SKM-1 (cell line): ENCODE measurements around the gene NCAPG2.
"Not testable (repeated sequence)": the region's sequence is repeated elsewhere in the genome, so short reads cannot be mapped to it uniquely, and the experiment has no call there.

Experiments
- DNase-seq: peaks from one replicate; lab custom pipeline; 2025; ENCODE audit not compliant: unreplicated experiment; lab: John Stamatoyannopoulos, UW

NCAPG2 gene

DNA sequence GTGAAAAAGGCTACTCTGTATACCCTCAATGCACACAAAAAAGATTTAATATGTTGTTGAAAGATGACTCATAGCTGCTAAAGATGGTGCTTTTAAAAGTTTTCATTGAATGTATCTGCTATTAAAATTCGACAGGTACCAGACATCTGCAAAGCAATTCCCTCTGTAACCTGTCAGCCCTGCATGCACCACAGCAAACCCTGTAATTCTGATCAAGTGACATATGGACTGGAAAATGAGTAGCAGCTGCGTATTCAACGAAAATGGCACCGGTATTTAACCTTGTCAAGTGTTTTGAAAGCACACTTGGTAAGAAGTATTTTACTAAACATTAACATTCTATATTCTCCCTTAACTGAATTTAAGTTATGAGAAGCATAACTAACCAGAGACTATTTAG is 58.8 kb downstream of the NCAPG2 start:
- DNase-seq = no peak

DNA sequence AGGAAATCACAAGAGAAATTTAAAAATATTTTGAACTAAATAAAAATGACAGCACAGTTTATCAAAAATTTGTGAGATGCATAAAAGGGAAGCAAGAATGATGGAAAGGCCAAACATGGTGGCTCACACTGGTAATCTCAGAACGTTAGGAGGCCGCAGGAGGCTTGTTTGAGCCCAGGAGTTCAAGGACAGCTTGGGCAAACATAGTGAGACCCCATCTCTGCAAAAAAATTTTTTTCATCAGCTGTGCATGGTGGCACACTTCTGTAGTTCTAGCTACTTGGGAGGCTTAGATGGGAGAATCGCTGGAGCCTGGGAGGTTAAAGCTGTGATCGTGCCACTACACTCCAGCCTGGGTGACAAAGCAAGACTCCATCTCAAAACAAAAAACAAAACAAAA is 62.5 kb downstream of the NCAPG2 start:
- DNase-seq = no peak

- no peak for DNase-seq
Observed at GRCh38 chr7:158638001-158638400, 66.6 kb downstream of the NCAPG2 start.

DNA sequence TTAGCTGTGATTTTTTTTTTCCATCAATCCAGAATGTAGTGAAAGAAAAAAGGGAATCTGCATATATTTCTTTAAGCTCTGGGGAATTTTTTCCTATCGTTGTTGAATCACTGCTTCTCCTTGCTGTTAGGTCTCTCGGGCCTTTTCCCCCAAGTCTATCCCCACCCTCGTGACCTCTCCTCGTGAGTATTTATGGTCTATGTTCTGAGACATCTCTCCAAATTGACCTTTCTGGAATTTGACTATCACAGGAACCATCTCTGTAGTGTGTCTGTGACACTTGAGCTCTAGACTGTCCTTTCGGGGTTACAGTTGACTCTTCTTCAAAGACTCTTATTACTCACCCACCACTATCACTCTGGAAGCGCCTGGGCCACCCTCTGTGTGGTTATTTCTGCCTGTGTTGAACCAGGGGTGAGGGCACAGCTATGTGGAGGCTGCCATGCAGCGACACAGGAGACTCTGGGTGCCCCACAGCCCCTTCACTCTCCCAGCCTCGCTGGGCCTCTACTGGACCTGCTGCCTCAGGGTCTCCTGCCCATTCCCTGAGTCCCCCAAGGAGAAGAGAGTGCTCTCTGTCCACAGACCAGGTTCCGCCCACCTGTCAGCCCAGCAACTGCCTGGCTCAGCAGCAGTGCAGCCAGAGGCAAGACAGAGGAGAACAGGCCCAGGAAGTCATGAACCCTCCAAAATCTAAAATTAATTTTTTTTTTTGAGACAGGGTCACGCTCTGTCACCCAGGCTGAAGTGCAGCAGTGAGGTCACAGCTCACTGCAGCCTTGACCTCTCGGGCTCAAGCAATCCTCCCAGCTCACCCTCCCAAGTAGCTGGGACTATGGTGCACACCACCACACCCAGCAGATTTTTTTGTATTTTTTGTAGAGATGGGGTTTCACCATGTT is 71.3 kb downstream of the NCAPG2 start:
- DNase-seq = no peak

- no peak for DNase-seq
Observed at GRCh38 chr7:158631574-158632195, 72.9 kb downstream of the NCAPG2 start.

GRCh38 chr7:158626289-158626688 is 78.3 kb downstream of the NCAPG2 start:
- DNase-seq = not testable (repeated sequence)

DNA sequence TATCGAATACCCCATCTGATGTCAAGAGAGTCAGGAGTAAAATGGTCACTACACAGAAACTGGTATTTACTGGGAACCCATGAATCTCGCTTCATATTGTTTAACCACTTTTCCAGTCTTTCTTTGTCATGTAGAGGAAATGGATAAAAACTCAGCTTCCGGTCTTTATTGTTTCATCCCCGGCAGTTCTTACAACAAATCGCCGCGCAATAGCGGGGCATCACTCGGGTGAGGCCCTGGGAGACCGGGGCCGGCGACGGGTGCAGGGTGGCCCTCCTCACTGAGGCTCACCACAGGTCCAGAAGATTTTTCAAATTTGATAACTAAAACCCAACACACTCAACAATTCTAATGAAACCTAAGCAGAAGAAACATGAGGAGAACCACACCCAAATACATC is 81.4 kb downstream of the NCAPG2 start:
- DNase-seq = no peak

DNA sequence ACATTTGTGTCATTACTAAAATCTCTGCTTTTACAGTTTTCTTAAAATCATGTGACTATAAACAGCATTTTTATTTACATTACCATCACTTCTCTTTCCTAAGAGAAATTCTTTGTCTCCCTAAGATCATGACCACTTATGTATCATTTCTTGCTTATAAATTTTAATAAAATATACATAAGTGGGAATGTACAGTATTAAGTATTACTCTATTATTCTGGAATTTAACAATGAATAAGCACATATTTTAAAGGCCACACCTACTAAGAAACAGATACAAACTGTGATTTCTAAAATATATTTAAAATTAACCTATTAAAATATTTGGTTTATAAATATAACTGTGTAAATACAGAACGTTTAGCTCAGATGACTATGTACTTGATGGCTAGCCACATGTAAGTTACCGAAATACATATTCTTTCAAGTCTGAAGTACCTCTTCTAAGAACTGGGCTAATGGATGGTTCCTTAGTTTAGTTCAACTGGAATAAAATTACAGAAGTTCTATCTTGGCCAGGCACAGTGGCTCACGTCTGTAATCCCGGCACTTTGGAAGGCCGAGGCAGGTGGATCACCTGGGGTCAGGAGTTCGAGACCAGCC is 83.7 kb downstream of the NCAPG2 start:
- DNase-seq = no peak

GRCh38 chr7:158620418-158620817 is 84.2 kb downstream of the NCAPG2 start:
- no peak for DNase-seq

DNA sequence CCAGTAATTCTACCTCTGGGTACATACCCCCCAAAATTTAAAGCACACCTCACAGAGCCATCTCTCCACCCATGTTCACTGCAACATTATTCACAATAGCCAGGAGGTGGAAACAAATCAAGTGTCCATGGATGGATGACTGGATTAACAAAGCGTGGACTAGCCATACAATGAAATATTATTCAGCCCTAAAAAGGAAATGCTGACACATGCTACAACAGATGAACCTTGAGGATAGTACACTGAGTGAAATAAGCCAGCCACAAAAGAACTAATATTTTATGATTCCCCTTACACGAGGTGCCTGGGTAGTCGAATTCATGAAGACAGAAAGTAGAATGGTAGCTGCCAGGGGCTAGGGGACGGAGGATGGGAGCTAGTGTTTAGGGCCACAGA is 85.9 kb downstream of the NCAPG2 start:
- no peak for DNase-seq

- no peak for DNase-seq
Observed at GRCh38 chr7:158617737-158618128, 86.9 kb downstream of the NCAPG2 start.

- no peak for DNase-seq
Observed at GRCh38 chr7:158616050-158616449, 88.6 kb downstream of the NCAPG2 start.

DNA sequence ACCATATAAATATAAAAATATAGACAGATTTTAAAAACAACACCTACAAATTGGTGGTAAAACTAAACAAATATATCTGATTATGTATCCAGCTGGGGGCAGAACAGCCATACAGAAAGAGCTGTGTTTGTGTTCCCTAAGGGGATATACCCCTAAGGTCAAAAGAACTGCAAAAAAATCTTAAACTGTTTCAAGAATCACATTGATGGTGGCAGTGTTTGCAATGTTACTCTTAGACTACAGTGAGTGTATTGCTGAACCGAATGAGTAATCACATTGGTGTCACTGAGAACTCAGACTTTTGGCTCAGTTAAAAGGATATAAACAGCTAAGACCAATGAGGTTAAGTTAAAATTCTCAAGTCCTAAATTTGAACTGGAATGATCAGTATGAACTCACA is 89.9 kb downstream of the NCAPG2 start:
- DNase-seq = no peak

- DNase-seq = no peak
Observed at GRCh38 chr7:158613481-158613880, 91.1 kb downstream of the NCAPG2 start.

GRCh38 chr7:158612546-158612945 is 92.1 kb downstream of the NCAPG2 start:
- DNase-seq = no peak

- no peak for DNase-seq
Observed at GRCh38 chr7:158611541-158611940, 93.1 kb downstream of the NCAPG2 start.

- no peak for DNase-seq
Observed at GRCh38 chr7:158609313-158609974, 95.2 kb downstream of the NCAPG2 start.

DNA sequence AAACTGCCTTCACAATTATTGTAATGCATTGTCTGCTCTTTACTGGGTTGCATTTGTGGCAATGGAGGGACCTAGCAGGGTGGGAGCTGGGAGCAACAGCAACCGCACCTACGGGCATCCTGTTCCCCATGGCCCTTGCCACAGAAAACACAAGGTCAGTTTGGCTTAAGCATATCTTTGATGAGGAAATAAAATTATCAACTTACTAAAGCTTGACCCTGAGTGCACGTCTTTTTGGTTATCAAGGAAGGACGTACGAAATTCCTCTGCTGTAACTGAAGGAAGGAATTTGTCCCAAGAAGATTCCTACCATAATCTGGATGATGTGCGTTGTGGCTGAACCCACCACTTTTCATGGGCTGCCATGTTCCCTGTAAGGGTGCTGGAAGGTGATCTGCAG is 97.0 kb downstream of the NCAPG2 start:
- no peak for DNase-seq

- DNase-seq = no peak
Observed at GRCh38 chr7:158606671-158607424, 97.8 kb downstream of the NCAPG2 start.

DNA sequence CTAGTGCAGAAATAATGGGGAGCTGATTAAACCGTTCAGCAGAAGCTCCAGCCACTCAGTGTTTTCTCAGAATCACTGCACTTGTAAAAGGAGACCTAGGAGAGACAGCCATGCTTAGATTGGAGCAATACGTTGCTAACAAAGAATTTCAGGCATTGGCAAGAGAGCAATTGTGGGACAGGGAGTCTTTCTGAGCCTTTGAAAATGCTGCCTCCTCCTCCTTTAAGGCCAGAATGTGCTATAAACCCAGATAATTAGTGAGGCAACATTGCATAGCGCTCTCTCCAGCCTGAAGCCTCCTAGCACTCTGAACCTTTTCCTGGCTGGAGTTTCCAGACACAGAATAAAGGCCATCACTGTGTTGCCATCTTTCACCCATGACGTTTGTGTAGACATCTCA is 98.5 kb downstream of the NCAPG2 start:
- DNase-seq = no peak
